HG03064 (cell line): ENCODE data around the gene ANKRD33.

Experiments used
- ATAC-seq: cut with Tn5 transposase; IDR thresholded peaks from one replicate; pipeline ENCODE4 v1.9.1; 2021; ENCODE audit warnings: low read depth; ENCODE audit not compliant: unreplicated experiment

ANKRD33 gene

DNA sequence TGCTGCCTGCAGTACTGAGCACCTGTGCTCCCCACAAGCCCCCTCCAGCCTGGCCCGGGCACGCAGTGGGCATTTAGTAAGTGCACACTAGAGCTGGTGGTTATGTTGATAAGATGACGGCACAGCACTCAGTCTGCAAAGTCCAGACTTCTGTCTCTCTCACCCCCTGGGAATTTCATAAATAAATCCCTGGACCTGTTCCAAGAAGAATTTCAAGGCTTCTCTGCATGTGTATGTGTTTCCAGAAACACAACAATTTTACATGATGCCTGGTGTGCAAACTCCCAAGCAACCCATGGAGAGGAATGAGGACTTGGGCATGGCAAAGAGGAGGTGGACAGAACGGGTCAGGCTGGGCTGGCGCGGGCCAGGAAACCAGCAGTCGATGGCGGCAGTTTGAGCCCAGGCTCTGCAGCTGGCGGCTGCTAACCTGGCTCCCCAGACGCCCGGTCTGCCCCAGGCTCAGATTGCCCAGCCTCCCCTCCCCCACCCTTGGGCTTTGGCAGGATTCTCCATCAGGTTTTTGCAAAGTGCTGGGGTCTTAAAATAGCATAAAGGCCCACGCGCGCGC, 53.2 kb downstream of the ANKRD33 start:
- ATAC-seq = no peak
